WTC11 (cell line): ENCODE results near the gene LYG2. TPM values are rescaled to one million over a fixed set of nuclear protein-coding genes. Genes with fewer than 3 reads are reported as not detected.

Experiments
- ATAC-seq: fragments of 200-7000 bp; cut with Tn5 transposase; 2 replicates; pipeline ENCODE4 v1.10.0; 2021; ENCODE audit warnings: mild to moderate bottlenecking, moderate library complexity
- CTCF ChIA-PET: fragments of 300-600 bp; sonication (Branson Sonifier 250); formaldehyde crosslinking; loops from one replicate; lab custom pipeline; 2021; ENCODE audit warnings: antibody characterized with exemption; lab: Charles Lee
- POLR2A ChIA-PET: fragments of 350-600 bp; sonication (Branson Sonifier 250); formaldehyde crosslinking; loops from one replicate; lab custom pipeline; 2021; ENCODE audit warnings: antibody characterized with exemption; lab: Charles Lee
- DNase-seq: peaks from one replicate; pipeline ENCODE4 v3.0.0; 2021; ENCODE audit warnings: low spot score
- H3K27ac Mint-ChIP-seq: 2 replicates; pipeline ENCODE4 v1.8.0; 2021; ENCODE audit warnings: mixed read lengths
- H3K27me3 Mint-ChIP-seq: 2 replicates; pipeline ENCODE4 v1.8.0; 2021; ENCODE audit warnings: low read depth, mild to moderate bottlenecking, moderate library complexity, mixed read lengths
- H3K36me3 Mint-ChIP-seq: 2 replicates; pipeline ENCODE4 v1.8.0; 2021; ENCODE audit warnings: mixed read lengths
- H3K4me1 Mint-ChIP-seq: 2 replicates; pipeline ENCODE4 v1.8.0; 2022; ENCODE audit warnings: mixed read lengths
- H3K4me3 Mint-ChIP-seq: 2 replicates; pipeline ENCODE4 v1.8.0; 2021; ENCODE audit warnings: mild to moderate bottlenecking, moderate library complexity, mixed read lengths
- H3K9me3 Mint-ChIP-seq: 2 replicates; pipeline ENCODE4 v1.8.0; 2021; ENCODE audit warnings: mixed read lengths
- ATF2 ChIP-seq: sonication (generic); formaldehyde crosslinking; IDR thresholded peaks from 2 replicates; pipeline ENCODE4 v1.8.1; 2022; ENCODE audit warnings: low read depth, missing genetic modification reagents, borderline replicate concordance
- CREB1 ChIP-seq: sonication (generic); formaldehyde crosslinking; IDR thresholded peaks from 2 replicates; pipeline ENCODE4 v1.8.0; 2023; ENCODE audit warnings: mild to moderate bottlenecking, missing genetic modification reagents
- EMX1 ChIP-seq: fragments of 250-450 bp; sonication (Bioruptor Pico); IDR thresholded peaks from 2 replicates; pipeline ENCODE4 v1.8.0; 2021; ENCODE audit warnings: mild to moderate bottlenecking
- FOXJ3 ChIP-seq: sonication (generic); formaldehyde crosslinking; IDR thresholded peaks from 2 replicates; pipeline ENCODE4 v1.9.0; 2021; ENCODE audit warnings: missing genetic modification reagents, mild to moderate bottlenecking, borderline replicate concordance
- GRHL2 ChIP-seq: fragments of 250-450 bp; sonication (Bioruptor Pico); IDR thresholded peaks from 2 replicates; pipeline ENCODE4 v1.8.0; 2022; ENCODE audit warnings: mild to moderate bottlenecking, moderate library complexity; ENCODE audit not compliant: insufficient replicate concordance, severe bottlenecking
- KAT7 ChIP-seq: sonication (generic); formaldehyde crosslinking; IDR thresholded peaks from 2 replicates; pipeline ENCODE4 v1.8.1; 2023; ENCODE audit warnings: missing genetic modification reagents, mild to moderate bottlenecking, borderline replicate concordance
- PREB ChIP-seq: sonication (generic); formaldehyde crosslinking; IDR thresholded peaks from 2 replicates; pipeline ENCODE4 v1.8.1; 2022; ENCODE audit warnings: mild to moderate bottlenecking, missing genetic modification reagents, moderate library complexity, borderline replicate concordance
- RELA ChIP-seq: sonication (generic); formaldehyde crosslinking; IDR thresholded peaks from 2 replicates; pipeline ENCODE4 v1.8.1; 2022; ENCODE audit warnings: missing genetic modification reagents, mild to moderate bottlenecking, borderline replicate concordance
- SOX15 ChIP-seq: fragments of 250-450 bp; sonication (Bioruptor Pico); IDR thresholded peaks from 2 replicates; pipeline ENCODE4 v1.9.0; 2021; ENCODE audit warnings: mild to moderate bottlenecking
- SP1 ChIP-seq: sonication (generic); formaldehyde crosslinking; conservative IDR thresholded peaks from 2 replicates; pipeline ENCODE4 v1.8.1; 2022; ENCODE audit warnings: missing genetic modification reagents
- STAT6 ChIP-seq: sonication (generic); formaldehyde crosslinking; conservative IDR thresholded peaks from 2 replicates; pipeline ENCODE4 v1.8.1; 2023; ENCODE audit warnings: mild to moderate bottlenecking, low read depth, missing genetic modification reagents, moderate library complexity
- TCF7 ChIP-seq: sonication (generic); formaldehyde crosslinking; IDR thresholded peaks from 2 replicates; pipeline ENCODE4 v1.8.0; 2022; ENCODE audit warnings: mild to moderate bottlenecking, low read depth, missing genetic modification reagents, moderate library complexity
- TEAD4 ChIP-seq: sonication (generic); formaldehyde crosslinking; IDR thresholded peaks from 2 replicates; pipeline ENCODE4 v1.8.0; 2022; ENCODE audit warnings: mild to moderate bottlenecking, missing genetic modification reagents
- USF1 ChIP-seq: sonication (generic); formaldehyde crosslinking; IDR thresholded peaks from 2 replicates; pipeline ENCODE4 v1.8.0; 2022; ENCODE audit warnings: mild to moderate bottlenecking, missing genetic modification reagents
- USF2 ChIP-seq: sonication (generic); formaldehyde crosslinking; IDR thresholded peaks from 2 replicates; pipeline ENCODE4 v1.8.1; 2023; ENCODE audit warnings: mild to moderate bottlenecking, missing genetic modification reagents, moderate library complexity
- ZNF121 ChIP-seq: sonication (generic); formaldehyde crosslinking; IDR thresholded peaks from 2 replicates; pipeline ENCODE4 v1.8.0; 2023; ENCODE audit warnings: missing genetic modification reagents
- ZNF232 ChIP-seq: sonication (generic); formaldehyde crosslinking; IDR thresholded peaks from 2 replicates; pipeline ENCODE4 v1.8.0; 2022; ENCODE audit warnings: mild to moderate bottlenecking, missing genetic modification reagents
- ZNF263 ChIP-seq: sonication (generic); formaldehyde crosslinking; IDR thresholded peaks from 2 replicates; pipeline ENCODE4 v1.8.1; 2022; ENCODE audit warnings: low read depth, mild to moderate bottlenecking, moderate library complexity, missing genetic modification reagents
- ZNF317 ChIP-seq: sonication (generic); formaldehyde crosslinking; IDR thresholded peaks from 2 replicates; pipeline ENCODE4 v1.8.1; 2023; ENCODE audit warnings: low read depth, mild to moderate bottlenecking, moderate library complexity, missing genetic modification reagents, borderline replicate concordance
- ZNF671 ChIP-seq: fragments of 250-450 bp; sonication (Bioruptor Pico); IDR thresholded peaks from 2 replicates; pipeline ENCODE4 v1.8.0; 2021; ENCODE audit warnings: mild to moderate bottlenecking
- total RNA-seq: library from RNA; stranded (reverse); gene quantifications from 3 replicates; pipeline ENCODE4 v1.2.3, GENCODE V29; 2021

LYG2 gene
- total RNA-seq, 1 experiment from 2014 or later, result not detected

- TF ChIP-seq FOXJ3 (CRISPR knock-in tag) (no peak), KAT7 (CRISPR knock-in tag) (no peak), GRHL2 (no peak)
- TF ChIP-seq, all 79 proteins: peak for 0
These were observed 13.3 kb downstream of the LYG2 start (continued) for GRCh38 chr2:99242151-99242550.

GRCh38 chr2:99240431-99240830 lies 15.0 kb downstream of the LYG2 start:
- no peaks in the 10 kb centered on the region for H3K27me3 Mint-ChIP-seq
- ChIA-PET POLR2A (no interaction called here), CTCF (no interaction called here)

More at GRCh38 chr2:99240431-99240830, 15.0 kb downstream of the LYG2 start:
- no peak overlapping the region for H3K27ac Mint-ChIP-seq
- no peaks in the 10 kb centered on the region for H3K9me3 Mint-ChIP-seq
- no peak for ATAC-seq
- H3K4me3 Mint-ChIP-seq, result no peak overlapping the region
- no peaks in the 10 kb centered on the region for H3K36me3 Mint-ChIP-seq
- no peak for DNase-seq
- H3K4me1 Mint-ChIP-seq, result no peaks in the 10 kb centered on the region
- no peak for TF ChIP-seq ZNF671
- TF ChIP-seq ZNF263 (CRISPR knock-in tag), result no peak
- TF ChIP-seq USF1 (CRISPR knock-in tag), result no peak
- TF ChIP-seq SP1, result no peak
- TF ChIP-seq ZNF232 (CRISPR knock-in tag), result no peak
- no peak for TF ChIP-seq STAT6 (CRISPR knock-in tag)
- no peak for TF ChIP-seq SOX15
- TF ChIP-seq ZNF121, result no peak
- TF ChIP-seq ATF2 (CRISPR knock-in tag), result no peak
- no peak for TF ChIP-seq TEAD4 (CRISPR knock-in tag)
- TF ChIP-seq EMX1 (CRISPR knock-in tag), result no peak
- no peak for TF ChIP-seq ZNF317 (CRISPR knock-in tag)
- TF ChIP-seq RELA (CRISPR knock-in tag), result no peak
- TF ChIP-seq TCF7 (CRISPR knock-in tag), result no peak
- TF ChIP-seq USF2 (CRISPR knock-in tag), result no peak
- no peak for TF ChIP-seq CREB1
- TF ChIP-seq PREB (CRISPR knock-in tag), result no peak
- TF ChIP-seq, all 79 proteins: peak for 0
